GM21423 (cell line): Measurements from ENCODE around the gene PEX6.

Experiments used
- ATAC-seq: cut with Tn5 transposase; IDR thresholded peaks from one replicate; pipeline ENCODE4 v1.9.1; 2021; ENCODE audit warnings: mild to moderate bottlenecking, moderate library complexity; ENCODE audit not compliant: unreplicated experiment

Gene PEX6

GRCh38 chr6:42978839-42979522 lies at the start of gene PEX6:
Gene PEX6, minus strand, starts transcription at chr6:42979181. Its CDS starts 31 bp downstream, at chr6:42979150.
- peak; percentile 82 for ATAC-seq

GRCh38 chr6:43026365-43026764 lies 47.4 kb upstream of the PEX6 start:
- no peak for ATAC-seq

- no peak for ATAC-seq
Measured at GRCh38 chr6:43024436-43024835, 45.5 kb upstream of the PEX6 start.

GRCh38 chr6:43021270-43022047 lies 42.5 kb upstream of the PEX6 start, which contains the start of gene RRP36:
Gene RRP36, plus strand, starts transcription at chr6:43021623. Its CDS starts 32 bp downstream, at chr6:43021655.
- peak; percentile 72 for ATAC-seq

- no peak for ATAC-seq
Measured at GRCh38 chr6:43020847-43021246, 41.9 kb upstream of the PEX6 start.

GRCh38 chr6:43020052-43020705 lies 41.2 kb upstream of the PEX6 start:
- ATAC-seq, result no peak

GRCh38 chr6:43019152-43019551 lies 40.2 kb upstream of the PEX6 start:
- ATAC-seq, result no peak

GRCh38 chr6:43016943-43017334 lies 38.0 kb upstream of the PEX6 start:
- no peak for ATAC-seq

- no peak for ATAC-seq
Measured at GRCh38 chr6:43016176-43016942, 37.4 kb upstream of the PEX6 start.

- ATAC-seq, result no peak
Measured at GRCh38 chr6:43014434-43014909, 35.5 kb upstream of the PEX6 start.

GRCh38 chr6:43013843-43014433 lies 35.0 kb upstream of the PEX6 start, which contains the start of the genes KLHDC3 and MEA1:
Gene KLHDC3, plus strand, starts transcription at chr6:43014249. Its CDS starts 2,944 bp downstream, at chr6:43017193.
Gene MEA1, minus strand, starts transcription at chr6:43013946. Its CDS starts 133 bp downstream, at chr6:43013813.
- ATAC-seq, result peak; percentile 92

- peak; percentile 6 for ATAC-seq
Measured at GRCh38 chr6:43013097-43013842, 34.3 kb upstream of the PEX6 start.

- no peak for ATAC-seq
Measured at GRCh38 chr6:43012364-43012763, 33.4 kb upstream of the PEX6 start.

GRCh38 chr6:43011207-43011606 lies 32.2 kb upstream of the PEX6 start:
- no peak for ATAC-seq

- no peak for ATAC-seq
Measured at GRCh38 chr6:43009124-43009523, 30.1 kb upstream of the PEX6 start.

GRCh38 chr6:43007126-43007525 lies 28.1 kb upstream of the PEX6 start:
- no peak for ATAC-seq

GRCh38 chr6:43006251-43006650 lies 27.3 kb upstream of the PEX6 start:
- no peak for ATAC-seq

GRCh38 chr6:43005844-43006243 lies 26.9 kb upstream of the PEX6 start:
- no peak for ATAC-seq

- no peak for ATAC-seq
Measured at GRCh38 chr6:43001843-43002242, 22.9 kb upstream of the PEX6 start.
